ENCODE data around the gene ZNF385B.

DNA sequence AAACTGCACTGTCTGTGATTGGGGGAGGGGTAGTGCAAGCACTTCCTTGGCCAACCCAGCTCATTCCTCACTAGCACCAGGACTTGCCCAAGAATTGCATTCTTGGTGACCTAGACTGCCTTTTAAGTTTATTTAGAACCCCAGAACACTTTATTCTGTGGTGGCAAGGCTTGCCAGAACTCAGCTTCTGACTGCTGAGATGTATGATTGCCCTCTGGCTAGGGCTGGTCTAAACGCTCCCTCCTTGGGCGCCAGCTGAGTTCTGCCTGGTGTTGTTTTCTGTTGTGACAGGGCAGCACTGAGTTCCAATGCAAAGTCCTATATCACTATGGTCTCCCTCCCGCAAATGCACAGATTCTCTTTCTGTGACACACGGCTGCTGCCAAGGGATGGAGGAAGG, 247.7 kb downstream of the ZNF385B start:
- TF ChIP-seq, protein P1, sequence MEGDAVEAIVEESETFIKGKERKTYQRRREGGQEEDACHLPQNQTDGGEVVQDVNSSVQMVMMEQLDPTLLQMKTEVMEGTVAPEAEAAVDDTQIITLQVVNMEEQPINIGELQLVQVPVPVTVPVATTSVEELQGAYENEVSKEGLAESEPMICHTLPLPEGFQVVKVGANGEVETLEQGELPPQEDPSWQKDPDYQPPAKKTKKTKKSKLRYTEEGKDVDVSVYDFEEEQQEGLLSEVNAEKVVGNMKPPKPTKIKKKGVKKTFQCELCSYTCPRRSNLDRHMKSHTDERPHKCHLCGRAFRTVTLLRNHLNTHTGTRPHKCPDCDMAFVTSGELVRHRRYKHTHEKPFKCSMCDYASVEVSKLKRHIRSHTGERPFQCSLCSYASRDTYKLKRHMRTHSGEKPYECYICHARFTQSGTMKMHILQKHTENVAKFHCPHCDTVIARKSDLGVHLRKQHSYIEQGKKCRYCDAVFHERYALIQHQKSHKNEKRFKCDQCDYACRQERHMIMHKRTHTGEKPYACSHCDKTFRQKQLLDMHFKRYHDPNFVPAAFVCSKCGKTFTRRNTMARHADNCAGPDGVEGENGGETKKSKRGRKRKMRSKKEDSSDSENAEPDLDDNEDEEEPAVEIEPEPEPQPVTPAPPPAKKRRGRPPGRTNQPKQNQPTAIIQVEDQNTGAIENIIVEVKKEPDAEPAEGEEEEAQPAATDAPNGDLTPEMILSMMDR (optimal IDR thresholded peaks at IDR 0.05 in 1 of 3, IDR thresholded peaks at IDR 0.05 in 1 of 3, conservative IDR thresholded peaks at IDR 0.05 in 1 of 3; ENCODE audit: extremely low read depth in 1 of 3, insufficient read depth in 2 of 3, low read length in 3 of 3): no peak
- no peak for TF ChIP-seq EZH2 (IDR thresholded peaks at IDR 0.05; ENCODE audit: low read length)
